ENCODE measurements around the gene HECA. TPM values are rescaled to one million over a fixed set of nuclear protein-coding genes. Genes with fewer than 3 reads are reported as not detected.
"Not testable (repeated sequence)": the region's sequence is repeated elsewhere in the genome, so short reads cannot be mapped to it uniquely, and the experiment has no call there.

Gene HECA
- polyA plus RNA-seq, 2 donors, result 11.2 to 15.0 TPM

DNA sequence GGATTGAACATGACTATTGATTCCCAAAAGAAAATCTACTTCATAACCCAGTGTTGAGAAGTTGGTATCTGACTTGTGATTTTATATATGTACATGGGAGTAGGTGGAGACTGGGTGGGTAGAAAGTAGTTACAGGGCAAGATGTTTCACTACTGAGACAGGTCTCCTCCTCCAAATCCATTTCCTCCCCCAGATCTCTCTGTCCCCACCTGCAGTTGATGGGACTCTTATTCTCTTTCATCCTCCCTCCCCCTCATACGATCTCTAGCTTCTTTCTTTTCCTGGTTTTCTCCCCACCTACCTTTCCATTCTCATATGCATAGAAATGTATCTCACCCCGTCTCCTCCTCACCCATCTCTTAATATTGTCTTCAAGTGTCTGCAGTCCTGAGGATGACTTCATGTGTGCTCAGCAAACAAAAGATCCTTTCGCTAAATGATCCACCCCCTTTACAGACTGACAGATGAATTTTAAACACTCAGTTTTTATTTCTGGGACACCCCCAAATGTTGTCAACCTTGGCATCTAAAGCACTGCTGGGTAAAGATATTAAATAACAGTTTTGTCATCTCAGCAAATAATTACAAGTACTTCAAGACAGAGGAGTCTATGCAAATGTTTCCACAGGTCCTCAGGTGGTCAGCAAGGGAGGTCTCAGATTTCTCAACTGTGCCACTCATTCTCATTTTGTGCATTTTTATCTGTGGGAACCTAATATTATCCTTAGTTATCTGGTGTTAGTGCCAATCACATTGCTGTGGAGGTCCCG, 18.7 kb upstream of the HECA start:
- H3K36me3 ChIP-seq (ENCODE audit: control insufficient read depth in 2 of 2, insufficient read depth in 2 of 2, low read length in 1 of 2), result no peaks in the 10 kb centered on the region
- no peak overlapping the region for H3K27ac ChIP-seq (ENCODE audit: low read depth in 2 of 2, low read length in 1 of 2)
- no peaks in the 10 kb centered on the region for H3K9me3 ChIP-seq (ENCODE audit: control insufficient read depth in 2 of 2, insufficient read depth in 1 of 2, low read depth in 1 of 2, low read length in 1 of 2)
- 63 to 72% methylated on average over 4 of the region's 4 CpGs for WGBS, 2 donors
- peaks cover 0 to 3% of the 10 kb centered on the region in 2 donors for H3K4me1 ChIP-seq (ENCODE audit: control insufficient read depth in 2 of 2, insufficient read depth in 2 of 2, low read length in 1 of 2)
- no peak overlapping the region for H3K4me3 ChIP-seq (ENCODE audit: low read depth in 1 of 2, low read length in 2 of 2)
- H3K27me3 ChIP-seq (ENCODE audit: control insufficient read depth in 1 of 2, insufficient read depth in 2 of 2, low read length in 2 of 2), result no peaks in the 10 kb centered on the region

DNA sequence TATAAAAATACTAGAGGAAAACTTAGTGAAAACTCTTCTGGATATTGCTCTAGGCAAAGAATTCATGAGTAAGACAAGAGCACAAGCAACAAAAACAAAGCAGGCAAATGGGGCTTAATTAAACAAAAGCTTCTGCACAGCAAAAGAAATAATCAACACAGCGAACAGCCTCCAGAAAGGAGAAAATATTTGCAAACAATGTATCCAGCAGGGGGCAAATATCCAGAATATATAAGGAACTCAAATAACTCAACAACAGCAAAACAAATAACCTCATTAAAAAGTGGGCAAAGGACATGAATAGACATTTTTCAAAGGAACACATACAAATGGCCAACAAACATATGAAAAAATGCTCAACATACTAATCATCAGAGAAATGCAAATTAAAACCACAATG, 17.1 kb upstream of the HECA start:
- 52 to 67% methylated on average over 1 of the region's 1 CpG for WGBS, 2 donors
- H3K27ac ChIP-seq (ENCODE audit: low read depth in 2 of 2, low read length in 1 of 2), result no peak overlapping the region
- H3K27me3 ChIP-seq (ENCODE audit: control insufficient read depth in 1 of 2, insufficient read depth in 2 of 2, low read length in 2 of 2), result no peaks in the 10 kb centered on the region
- no peaks in the 10 kb centered on the region for H3K4me1 ChIP-seq (ENCODE audit: control insufficient read depth in 2 of 2, insufficient read depth in 2 of 2, low read length in 1 of 2)
- H3K36me3 ChIP-seq (ENCODE audit: control insufficient read depth in 2 of 2, insufficient read depth in 2 of 2, low read length in 1 of 2), result no peaks in the 10 kb centered on the region
- H3K4me3 ChIP-seq (ENCODE audit: low read depth in 1 of 2, low read length in 2 of 2), result no peak overlapping the region
- H3K9me3 ChIP-seq (ENCODE audit: control insufficient read depth in 2 of 2, insufficient read depth in 1 of 2, low read depth in 1 of 2, low read length in 1 of 2), result no peaks in the 10 kb centered on the region

GRCh38 chr6:139119552-139119951, 15.3 kb upstream of the HECA start:
- Histone ChIP-seq H3K27me3 (ENCODE audit: control insufficient read depth in 1 of 2, insufficient read depth in 2 of 2, low read length in 2 of 2) (no peaks in the 10 kb centered on the region), H3K4me3 (ENCODE audit: low read depth in 1 of 2, low read length in 2 of 2) (no peak overlapping the region), H3K9me3 (ENCODE audit: control insufficient read depth in 2 of 2, insufficient read depth in 1 of 2, low read depth in 1 of 2, low read length in 1 of 2) (no peaks in the 10 kb centered on the region), H3K36me3 (ENCODE audit: control insufficient read depth in 2 of 2, insufficient read depth in 2 of 2, low read length in 1 of 2) (no peaks in the 10 kb centered on the region), H3K27ac (ENCODE audit: low read depth in 2 of 2, low read length in 1 of 2) (no peak overlapping the region), H3K4me1 (ENCODE audit: control insufficient read depth in 2 of 2, insufficient read depth in 2 of 2, low read length in 1 of 2) (no peaks in the 10 kb centered on the region)
- 73 to 85% methylated on average over 3 of the region's 3 CpGs for WGBS, 2 donors

GRCh38 chr6:139122823-139123222, 12.1 kb upstream of the HECA start:
- not testable (repeated sequence) for H3K27ac ChIP-seq (ENCODE audit: low read depth in 2 of 2, low read length in 1 of 2); H3K4me3 ChIP-seq (ENCODE audit: low read depth in 1 of 2, low read length in 2 of 2); H3K36me3 ChIP-seq (ENCODE audit: control insufficient read depth in 2 of 2, insufficient read depth in 2 of 2, low read length in 1 of 2); H3K27me3 ChIP-seq (ENCODE audit: control insufficient read depth in 1 of 2, insufficient read depth in 2 of 2, low read length in 2 of 2); H3K4me1 ChIP-seq (ENCODE audit: control insufficient read depth in 2 of 2, insufficient read depth in 2 of 2, low read length in 1 of 2); H3K9me3 ChIP-seq (ENCODE audit: control insufficient read depth in 2 of 2, insufficient read depth in 1 of 2, low read depth in 1 of 2, low read length in 1 of 2)
- WGBS, 2 donors, result 60 to 88% methylated on average over 3 of the region's 3 CpGs

GRCh38 chr6:139124887-139125672, 9.8 kb upstream of the HECA start:
- Histone ChIP-seq H3K36me3 (ENCODE audit: control insufficient read depth in 2 of 2, insufficient read depth in 2 of 2, low read length in 1 of 2) (no peaks in the 10 kb centered on the region), H3K4me3 (ENCODE audit: low read depth in 1 of 2, low read length in 2 of 2) (no peak overlapping the region), H3K9me3 (ENCODE audit: control insufficient read depth in 2 of 2, insufficient read depth in 1 of 2, low read depth in 1 of 2, low read length in 1 of 2) (no peaks in the 10 kb centered on the region), H3K27ac (ENCODE audit: low read depth in 2 of 2, low read length in 1 of 2) (peak overlapping the region; percentile 30 to 34), H3K27me3 (ENCODE audit: control insufficient read depth in 1 of 2, insufficient read depth in 2 of 2, low read length in 2 of 2) (no peaks in the 10 kb centered on the region), H3K4me1 (ENCODE audit: control insufficient read depth in 2 of 2, insufficient read depth in 2 of 2, low read length in 1 of 2) (no peaks in the 10 kb centered on the region)
- WGBS, 2 donors, result 37 to 46% methylated on average over 8 of the region's 8 CpGs

- no peaks in the 10 kb centered on the region for H3K9me3 ChIP-seq (ENCODE audit: control insufficient read depth in 2 of 2, insufficient read depth in 1 of 2, low read depth in 1 of 2, low read length in 1 of 2)
- no peaks in the 10 kb centered on the region for H3K36me3 ChIP-seq (ENCODE audit: control insufficient read depth in 2 of 2, insufficient read depth in 2 of 2, low read length in 1 of 2)
- no peaks in the 10 kb centered on the region for H3K4me1 ChIP-seq (ENCODE audit: control insufficient read depth in 2 of 2, insufficient read depth in 2 of 2, low read length in 1 of 2)
- H3K27ac ChIP-seq (ENCODE audit: low read depth in 2 of 2, low read length in 1 of 2), result peak overlapping the region; percentile 0 to 15
- 35 to 50% methylated on average over 3 of the region's 3 CpGs for WGBS, 2 donors
- H3K27me3 ChIP-seq (ENCODE audit: control insufficient read depth in 1 of 2, insufficient read depth in 2 of 2, low read length in 2 of 2), result no peaks in the 10 kb centered on the region
- H3K4me3 ChIP-seq (ENCODE audit: low read depth in 1 of 2, low read length in 2 of 2), result no peak overlapping the region
These were observed 8.6 kb upstream of the HECA start for GRCh38 chr6:139126255-139126654.

- H3K9me3 ChIP-seq (ENCODE audit: control insufficient read depth in 2 of 2, insufficient read depth in 1 of 2, low read depth in 1 of 2, low read length in 1 of 2), result no peaks in the 10 kb centered on the region
- no peaks in the 10 kb centered on the region for H3K27me3 ChIP-seq (ENCODE audit: control insufficient read depth in 1 of 2, insufficient read depth in 2 of 2, low read length in 2 of 2)
- H3K4me3 ChIP-seq (ENCODE audit: low read depth in 1 of 2, low read length in 2 of 2), result no peak overlapping the region
- H3K36me3 ChIP-seq (ENCODE audit: control insufficient read depth in 2 of 2, insufficient read depth in 2 of 2, low read length in 1 of 2), result no peaks in the 10 kb centered on the region
- WGBS, 2 donors, result 83 to 87% methylated on average over 4 of the region's 4 CpGs
- H3K27ac ChIP-seq (ENCODE audit: low read depth in 2 of 2, low read length in 1 of 2), result no peak overlapping the region
- no peaks in the 10 kb centered on the region for H3K4me1 ChIP-seq (ENCODE audit: control insufficient read depth in 2 of 2, insufficient read depth in 2 of 2, low read length in 1 of 2)
These were observed 7.9 kb upstream of the HECA start for GRCh38 chr6:139126931-139127330.

GRCh38 chr6:139129284-139129683, 5.6 kb upstream of the HECA start:
- H3K4me3 ChIP-seq (ENCODE audit: low read depth in 1 of 2, low read length in 2 of 2), result no peak overlapping the region
- H3K9me3 ChIP-seq (ENCODE audit: control insufficient read depth in 2 of 2, insufficient read depth in 1 of 2, low read depth in 1 of 2, low read length in 1 of 2), result no peaks in the 10 kb centered on the region
- H3K36me3 ChIP-seq (ENCODE audit: control insufficient read depth in 2 of 2, insufficient read depth in 2 of 2, low read length in 1 of 2), result no peaks in the 10 kb centered on the region
- no peaks in the 10 kb centered on the region for H3K27me3 ChIP-seq (ENCODE audit: control insufficient read depth in 1 of 2, insufficient read depth in 2 of 2, low read length in 2 of 2)
- WGBS, 2 donors, result 82 to 85% methylated on average over 1 of the region's 1 CpG
- no peaks in the 10 kb centered on the region for H3K4me1 ChIP-seq (ENCODE audit: control insufficient read depth in 2 of 2, insufficient read depth in 2 of 2, low read length in 1 of 2)
- H3K27ac ChIP-seq (ENCODE audit: low read depth in 2 of 2, low read length in 1 of 2), result no peak overlapping the region

DNA sequence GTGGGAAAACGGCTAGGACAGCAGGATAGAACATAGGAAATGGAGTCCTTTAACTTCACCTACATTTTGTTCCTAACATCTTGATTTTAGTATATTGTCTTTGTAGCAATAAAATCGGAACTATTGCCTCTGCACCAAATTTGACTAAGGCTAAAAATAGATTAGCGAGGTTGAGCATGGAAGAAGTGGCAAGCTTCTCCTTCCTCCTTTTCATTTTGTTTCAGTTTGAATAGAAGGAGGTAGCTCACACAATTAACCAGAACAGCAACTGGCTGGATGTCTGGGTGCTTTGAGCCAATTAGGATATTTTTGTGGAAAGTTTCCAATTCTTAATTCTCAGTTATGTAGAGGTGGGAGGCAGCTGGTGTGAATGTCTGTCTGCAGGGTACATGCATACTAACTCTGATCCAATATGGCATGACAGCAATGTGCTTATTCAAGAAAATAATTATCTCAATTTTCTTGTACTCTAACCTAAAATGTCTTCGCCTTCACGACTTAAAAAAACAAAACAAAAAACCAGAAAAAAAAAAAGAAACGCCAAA, 3.1 kb upstream of the HECA start:
- Histone ChIP-seq H3K36me3 (ENCODE audit: control insufficient read depth in 2 of 2, insufficient read depth in 2 of 2, low read length in 1 of 2) (no peaks in the 10 kb centered on the region), H3K9me3 (ENCODE audit: control insufficient read depth in 2 of 2, insufficient read depth in 1 of 2, low read depth in 1 of 2, low read length in 1 of 2) (no peaks in the 10 kb centered on the region), H3K27me3 (ENCODE audit: control insufficient read depth in 1 of 2, insufficient read depth in 2 of 2, low read length in 2 of 2) (no peaks in the 10 kb centered on the region), H3K4me3 (ENCODE audit: low read depth in 1 of 2, low read length in 2 of 2) (no peak overlapping the region), H3K27ac (ENCODE audit: low read depth in 2 of 2, low read length in 1 of 2) (no peak overlapping the region), H3K4me1 (ENCODE audit: control insufficient read depth in 2 of 2, insufficient read depth in 2 of 2, low read length in 1 of 2) (no peaks in the 10 kb centered on the region)
- 40 to 55% methylated on average over 6 of the region's 6 CpGs for WGBS, 2 donors

Data from esophagus (tissue), 2 donors.